Neural progenitor cell (in vitro differentiated cells): ENCODE data around the gene CTH. TPM values are rescaled to one million over a fixed set of nuclear protein-coding genes. Genes with fewer than 3 reads are reported as not detected.
"Not testable (repeated sequence)": the region's sequence is repeated elsewhere in the genome, so short reads cannot be mapped to it uniquely, and the experiment has no call there.

Source experiments
- DNase-seq: peaks from one replicate; pipeline ENCODE4 v3.0.0-alpha.2; 2016; ENCODE audit warnings: low spot score
- H2AFZ ChIP-seq: fragments of 200-600 bp; sonication (generic); replicated peaks from 2 replicates; pipeline ENCODE4 v1.6.1; 2016; ENCODE audit warnings: antibody characterized with exemption
- H3F3A ChIP-seq: fragments of 200-600 bp; sonication (generic); 2 replicates; pipeline ENCODE4 v1.6.1; 2016; ENCODE audit warnings: antibody characterized with exemption, low read depth
- H3K27ac ChIP-seq: fragments of 200-600 bp; sonication (generic); 2 replicates; pipeline ENCODE4 v1.5.1; 2016; ENCODE audit warnings: mild to moderate bottlenecking
- H3K27me3 ChIP-seq: fragments of 200-600 bp; sonication (generic); 2 replicates; pipeline ENCODE4 v1.6.1; 2016; ENCODE audit warnings: mild to moderate bottlenecking, moderate library complexity
- H3K36me3 ChIP-seq: fragments of 200-600 bp; sonication (generic); 2 replicates; pipeline ENCODE4 v1.5.1; 2016
- H3K4me1 ChIP-seq: fragments of 200-600 bp; sonication (generic); 2 replicates; pipeline ENCODE4 v1.6.1; 2016; ENCODE audit warnings: mixed run types
- H3K4me2 ChIP-seq: fragments of 200-600 bp; sonication (generic); 2 replicates; pipeline ENCODE4 v1.6.1; 2016
- H3K4me3 ChIP-seq: fragments of 200-600 bp; sonication (generic); 2 replicates; pipeline ENCODE4 v1.5.1; 2016
- H3K79me2 ChIP-seq: fragments of 200-600 bp; sonication (generic); 2 replicates; pipeline ENCODE4 v1.6.1; 2016; ENCODE audit warnings: low read depth
- H3K9ac ChIP-seq: fragments of 200-600 bp; sonication (generic); 2 replicates; pipeline ENCODE4 v1.6.1; 2016
- H3K9me3 ChIP-seq: fragments of 200-600 bp; sonication (generic); 2 replicates; pipeline ENCODE4 v1.5.1; 2016; ENCODE audit warnings: low read depth
- H4K20me1 ChIP-seq: fragments of 200-600 bp; sonication (generic); 2 replicates; pipeline ENCODE4 v1.6.1; 2016; ENCODE audit warnings: low read depth
- H3K27ac Mint-ChIP-seq: 3 replicates; pipeline ENCODE4 v1.8.0; 2021; ENCODE audit warnings: mixed read lengths
- H3K27me3 Mint-ChIP-seq: 2 replicates; pipeline ENCODE4 v1.8.0; 2022; ENCODE audit warnings: low read depth, mild to moderate bottlenecking, inconsistent platforms, moderate library complexity, mixed read lengths; ENCODE audit not compliant: insufficient read depth
- H3K36me3 Mint-ChIP-seq: 3 replicates; pipeline ENCODE4 v1.8.0; 2021; ENCODE audit warnings: mixed read lengths
- H3K4me1 Mint-ChIP-seq: 3 replicates; pipeline ENCODE4 v1.8.0; 2021; ENCODE audit warnings: mixed read lengths
- H3K4me3 Mint-ChIP-seq: 3 replicates; pipeline ENCODE4 v1.8.0; 2021; ENCODE audit warnings: mild to moderate bottlenecking, moderate library complexity, mixed read lengths
- H3K9me3 Mint-ChIP-seq: 3 replicates; pipeline ENCODE4 v1.8.0; 2020; ENCODE audit warnings: mixed read lengths
- EZH2 ChIP-seq: fragments of 200-600 bp; sonication (generic); IDR thresholded peaks from 2 replicates; pipeline ENCODE4 v1.6.1; 2017; ENCODE audit warnings: antibody characterized with exemption, mild to moderate bottlenecking, moderate library complexity
- EZH2phosphoT487 ChIP-seq: fragments of 200-600 bp; sonication (generic); IDR thresholded peaks from 2 replicates; pipeline ENCODE4 v1.6.1; 2017; ENCODE audit warnings: antibody characterized with exemption
- total RNA-seq: library from RNA; depleted of rRNA; stranded (reverse); fragments of >200 nt; gene quantifications from 2 replicates; pipeline ENCODE4 v1.2.3, GENCODE V29; 2015; ENCODE audit warnings: low replicate concordance
- TF ChIP-seq, protein P1 (sequence below): fragments of 200-600 bp; sonication (generic); IDR thresholded peaks from 2 replicates; pipeline ENCODE4 v1.5.1; 2017; ENCODE audit warnings: antibody characterized with exemption, mild to moderate bottlenecking

The CTH gene
- total RNA-seq = 16.0 and 18.6 TPM in 2 replicates

DNA sequence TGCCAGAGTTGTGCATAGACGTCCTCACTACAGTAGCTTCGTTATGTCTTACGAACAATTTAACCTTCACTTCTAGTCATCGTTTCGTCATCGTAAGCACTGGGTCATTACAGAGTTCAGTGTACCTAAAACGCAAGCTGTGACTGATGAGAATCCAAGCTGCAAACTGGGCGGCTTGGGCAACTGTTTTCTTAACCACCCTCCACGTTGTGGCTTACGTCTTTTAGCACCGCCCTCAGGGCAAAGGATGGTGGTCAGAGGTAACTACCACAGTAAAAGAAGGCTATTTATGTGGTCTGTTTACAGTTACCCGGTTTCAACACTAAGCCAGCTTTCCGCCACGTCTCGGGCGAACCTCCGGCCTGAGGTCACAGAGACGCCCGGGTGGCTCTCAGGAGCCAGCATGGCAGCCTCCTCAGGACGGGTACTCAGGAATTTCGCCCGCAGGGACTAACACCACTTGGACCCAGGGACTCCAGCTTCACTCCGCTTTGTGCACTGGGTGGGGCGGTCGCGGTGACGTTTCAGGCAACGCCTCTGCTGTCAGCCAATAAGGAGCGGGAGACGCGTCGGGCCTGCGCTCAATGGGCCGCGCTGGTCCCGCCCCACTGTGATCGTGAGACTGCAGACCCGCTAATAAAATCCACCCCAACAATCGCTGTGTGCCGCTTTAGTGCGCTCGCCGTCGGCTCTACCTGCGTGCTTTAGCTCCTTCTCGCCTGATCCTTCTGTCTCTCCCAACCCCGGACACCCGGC is at the start of gene CTH:
Gene CTH (plus strand): TSS at position 665 of the 756 bp plus-strand sequence. CDS start 148 bp downstream, outside the sequence.
- Histone ChIP-seq H3K9ac (peak within 1 kb of the TSS; percentile 67), H3K79me2 (peaks cover 34% of the 10 kb centered on the region), H3K9me3 (no peaks in the 10 kb centered on the region), H3K4me2 (peak within 1 kb of the TSS; percentile 87), H3K27me3 (no peaks in the 10 kb centered on the region), H3F3A (peaks cover 25% of the 10 kb centered on the region), H3K36me3 (no peaks in the 10 kb centered on the region), H2AFZ (peak within 1 kb of the TSS; percentile 87), H3K27ac (peak within 1 kb of the TSS; percentile 97), H3K4me3 (peak within 1 kb of the TSS; percentile 70), H4K20me1 (no peaks in the 10 kb centered on the region), H3K4me1 (peaks cover 11% of the 10 kb centered on the region)
- peak; percentile 98 for DNase-seq
- TF ChIP-seq EZH2phosphoT487 (no peak), EZH2 (peak; percentile 29)
- H3K27ac Mint-ChIP-seq = peak within 1 kb of the TSS; percentile 92
- no peaks in the 10 kb centered on the region for H3K27me3 Mint-ChIP-seq
- peaks cover 12% of the 10 kb centered on the region for H3K4me1 Mint-ChIP-seq
- no peaks in the 10 kb centered on the region for H3K36me3 Mint-ChIP-seq
- H3K9me3 Mint-ChIP-seq = no peaks in the 10 kb centered on the region
- H3K4me3 Mint-ChIP-seq = peak within 1 kb of the TSS; percentile 95

DNA sequence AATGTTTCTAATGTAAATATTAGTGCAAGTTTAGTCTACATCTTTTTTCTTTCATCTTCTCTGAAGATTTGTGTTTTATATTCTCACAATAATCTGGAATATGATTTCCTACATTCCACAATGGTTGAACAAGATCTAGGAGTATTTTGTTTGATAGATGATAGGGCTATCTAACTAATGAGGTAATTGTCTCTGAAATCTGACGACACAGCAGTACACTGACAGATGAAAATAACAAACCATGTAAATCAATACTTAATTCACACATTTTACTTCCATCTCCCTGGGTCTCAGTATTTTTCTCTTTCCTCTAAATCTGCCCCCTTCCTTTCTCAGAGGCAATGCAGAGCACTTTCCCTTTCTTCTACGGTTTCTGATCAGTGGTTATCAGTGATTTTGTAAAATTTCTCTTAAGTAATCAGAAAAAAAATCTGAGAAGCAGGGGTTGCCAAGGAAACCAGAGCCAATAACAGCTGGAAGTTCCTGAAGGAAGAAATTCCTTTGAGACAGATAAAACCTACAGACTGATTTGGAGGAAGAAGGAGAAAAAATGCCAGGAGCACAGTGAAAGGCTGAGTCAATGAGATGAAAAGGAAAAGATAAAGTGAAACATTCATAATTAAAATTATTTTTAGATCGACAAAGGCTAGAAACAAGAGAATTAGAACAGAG is 49.2 kb upstream of the CTH start:
- Histone ChIP-seq H3K9me3 (no peaks in the 10 kb centered on the region), H3K4me2 (no peak overlapping the region), H3K4me3 (no peak overlapping the region), H3K36me3 (no peaks in the 10 kb centered on the region), H3F3A (peaks cover 7% of the 10 kb centered on the region), H3K4me1 (no peaks in the 10 kb centered on the region), H2AFZ (no peak overlapping the region), H3K79me2 (no peaks in the 10 kb centered on the region), H3K27ac (no peak overlapping the region), H3K27me3 (no peaks in the 10 kb centered on the region), H4K20me1 (no peaks in the 10 kb centered on the region), H3K9ac (no peak overlapping the region)
- TF ChIP-seq, protein P1, sequence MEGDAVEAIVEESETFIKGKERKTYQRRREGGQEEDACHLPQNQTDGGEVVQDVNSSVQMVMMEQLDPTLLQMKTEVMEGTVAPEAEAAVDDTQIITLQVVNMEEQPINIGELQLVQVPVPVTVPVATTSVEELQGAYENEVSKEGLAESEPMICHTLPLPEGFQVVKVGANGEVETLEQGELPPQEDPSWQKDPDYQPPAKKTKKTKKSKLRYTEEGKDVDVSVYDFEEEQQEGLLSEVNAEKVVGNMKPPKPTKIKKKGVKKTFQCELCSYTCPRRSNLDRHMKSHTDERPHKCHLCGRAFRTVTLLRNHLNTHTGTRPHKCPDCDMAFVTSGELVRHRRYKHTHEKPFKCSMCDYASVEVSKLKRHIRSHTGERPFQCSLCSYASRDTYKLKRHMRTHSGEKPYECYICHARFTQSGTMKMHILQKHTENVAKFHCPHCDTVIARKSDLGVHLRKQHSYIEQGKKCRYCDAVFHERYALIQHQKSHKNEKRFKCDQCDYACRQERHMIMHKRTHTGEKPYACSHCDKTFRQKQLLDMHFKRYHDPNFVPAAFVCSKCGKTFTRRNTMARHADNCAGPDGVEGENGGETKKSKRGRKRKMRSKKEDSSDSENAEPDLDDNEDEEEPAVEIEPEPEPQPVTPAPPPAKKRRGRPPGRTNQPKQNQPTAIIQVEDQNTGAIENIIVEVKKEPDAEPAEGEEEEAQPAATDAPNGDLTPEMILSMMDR = no peak
- no peak for TF ChIP-seq EZH2
- no peak for TF ChIP-seq EZH2phosphoT487
- peak overlapping the region; percentile 14 for H3K4me3 Mint-ChIP-seq
- H3K4me1 Mint-ChIP-seq = peaks cover 22% of the 10 kb centered on the region
- H3K36me3 Mint-ChIP-seq = peaks cover 7% of the 10 kb centered on the region
- H3K9me3 Mint-ChIP-seq = no peaks in the 10 kb centered on the region
- peak overlapping the region; percentile 91 for H3K27ac Mint-ChIP-seq
- DNase-seq = peak; percentile 10
- H3K27me3 Mint-ChIP-seq = no peaks in the 10 kb centered on the region

DNA sequence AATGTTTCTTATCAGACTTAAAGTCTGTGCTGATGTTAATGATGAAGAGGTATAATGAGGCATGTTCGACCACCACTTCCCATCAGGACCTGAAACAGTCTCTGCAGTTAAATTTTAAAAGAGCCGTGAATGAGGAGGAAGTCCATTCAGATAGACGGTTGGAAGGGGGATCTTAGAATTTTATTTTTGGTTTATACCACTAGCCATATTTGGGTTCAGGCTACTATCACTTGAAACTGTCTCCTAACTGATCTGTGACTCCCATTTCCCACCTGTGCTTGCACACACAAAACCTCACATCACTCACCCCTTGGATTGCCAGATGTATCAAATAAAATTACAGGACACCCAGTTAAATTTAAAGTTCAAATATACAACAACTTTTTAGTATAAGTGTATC is 46.6 kb upstream of the CTH start:
- no peak overlapping the region for H3K4me2 ChIP-seq
- H3K27me3 ChIP-seq = no peaks in the 10 kb centered on the region
- no peaks in the 10 kb centered on the region for H3K4me1 ChIP-seq
- no peak overlapping the region for H3K4me3 ChIP-seq
- H4K20me1 ChIP-seq = no peaks in the 10 kb centered on the region
- Mint-ChIP-seq H3K27ac (peak overlapping the region; percentile 64), H3K4me3 (no peak overlapping the region), H3K27me3 (no peaks in the 10 kb centered on the region), H3K4me1 (peaks cover 29% of the 10 kb centered on the region), H3K9me3 (peaks cover 4% of the 10 kb centered on the region), H3K36me3 (peaks cover 9% of the 10 kb centered on the region)
- no peak overlapping the region for H3K27ac ChIP-seq
- peaks cover 7% of the 10 kb centered on the region for H3F3A ChIP-seq
- H3K36me3 ChIP-seq = no peaks in the 10 kb centered on the region
- TF ChIP-seq EZH2 = no peak
- TF ChIP-seq EZH2phosphoT487 = no peak
- TF ChIP-seq, protein P1 = no peak
- H3K9me3 ChIP-seq = no peaks in the 10 kb centered on the region
- no peaks in the 10 kb centered on the region for H3K79me2 ChIP-seq
- H2AFZ ChIP-seq = no peak overlapping the region
- DNase-seq = no peak
- no peak overlapping the region for H3K9ac ChIP-seq

DNA sequence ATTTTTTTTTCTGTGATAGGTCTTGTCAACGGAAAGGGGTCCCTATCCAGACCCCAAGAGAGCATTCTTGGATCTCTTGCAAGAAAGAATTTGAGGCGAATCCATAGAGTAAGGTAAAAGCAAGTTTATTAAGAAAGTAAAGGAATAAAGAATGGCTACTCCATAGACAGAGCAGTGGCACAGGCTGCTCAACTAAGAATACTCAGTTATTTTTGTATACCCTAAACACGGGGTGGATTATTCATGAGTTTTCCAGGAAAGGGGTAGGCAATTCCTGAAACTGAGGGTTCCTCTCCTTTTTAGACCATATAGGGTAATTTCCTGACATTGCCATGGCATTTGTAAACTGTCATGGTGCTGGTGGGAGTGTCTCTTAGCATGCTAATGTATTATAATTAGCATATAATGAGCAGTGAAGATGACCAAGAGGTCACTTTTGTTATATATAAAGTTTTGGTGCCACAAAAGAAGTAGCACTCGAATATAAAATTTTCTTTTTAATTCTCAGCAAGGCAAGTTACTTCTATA is 44.6 kb upstream of the CTH start:
- H3K27me3 Mint-ChIP-seq, H3K9me3 ChIP-seq, H3K36me3 ChIP-seq, H3K4me3 Mint-ChIP-seq, H2AFZ ChIP-seq, H4K20me1 ChIP-seq, H3K36me3 Mint-ChIP-seq, H3K27ac ChIP-seq, DNase-seq, H3K4me3 ChIP-seq, H3K9me3 Mint-ChIP-seq, H3K9ac ChIP-seq, H3K79me2 ChIP-seq, H3K27ac Mint-ChIP-seq, H3K4me2 ChIP-seq, H3K27me3 ChIP-seq, H3K4me1 ChIP-seq, H3F3A ChIP-seq: not testable (repeated sequence)
- H3K4me1 Mint-ChIP-seq = peaks cover 25% of the 10 kb centered on the region

DNA sequence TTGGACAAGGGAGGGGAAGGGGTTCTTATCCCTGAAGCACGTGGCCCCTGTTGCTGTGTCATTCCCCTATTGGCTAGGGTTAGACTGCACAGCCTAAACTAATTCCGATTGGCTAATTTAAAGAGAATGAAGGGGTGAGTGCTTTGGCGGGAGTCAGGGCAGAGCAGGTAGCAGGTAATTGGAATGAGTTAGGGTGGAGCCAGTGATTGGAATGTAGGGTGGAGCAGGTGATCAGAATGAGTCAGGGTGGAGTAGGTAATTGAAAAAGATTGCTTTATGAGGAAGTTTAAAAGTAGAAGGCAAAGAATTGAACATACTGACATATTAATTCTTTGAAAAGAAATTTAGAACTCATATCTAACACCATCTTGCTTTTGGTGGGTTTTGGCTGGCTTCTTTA is 44.1 kb upstream of the CTH start:
- not testable (repeated sequence) for H3K79me2 ChIP-seq, H3K27ac ChIP-seq, H3K36me3 ChIP-seq, H3K9me3 Mint-ChIP-seq, H4K20me1 ChIP-seq, H3K4me2 ChIP-seq, DNase-seq, H3K27me3 Mint-ChIP-seq, H3K27ac Mint-ChIP-seq, H3K27me3 ChIP-seq, H3K36me3 Mint-ChIP-seq, H3K9me3 ChIP-seq, H3K4me1 ChIP-seq, H3K9ac ChIP-seq, H3K4me3 ChIP-seq, H3F3A ChIP-seq, H3K4me3 Mint-ChIP-seq, H2AFZ ChIP-seq
- H3K4me1 Mint-ChIP-seq = peaks cover 20% of the 10 kb centered on the region

DNA sequence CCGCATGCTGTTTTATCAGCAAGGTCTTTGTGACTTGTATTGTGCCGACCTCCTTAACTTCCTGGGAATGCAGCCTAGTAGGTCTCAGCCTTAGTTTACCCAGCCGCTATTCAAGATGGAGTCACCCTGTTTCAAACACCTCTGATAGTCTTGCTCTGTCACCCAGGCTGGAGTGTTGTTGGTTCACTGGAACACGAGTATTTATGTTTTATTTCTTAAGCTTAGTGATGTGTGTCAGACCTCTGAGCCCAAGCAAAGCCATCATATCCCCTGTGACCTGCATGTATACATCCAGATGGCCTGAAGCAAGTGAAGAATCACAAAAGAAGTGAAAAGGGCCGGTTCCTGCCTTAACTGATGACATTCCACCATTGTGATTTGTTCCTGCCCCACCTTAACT is 43.7 kb upstream of the CTH start:
- H3K27me3 ChIP-seq, H3K9me3 Mint-ChIP-seq, H3K9me3 ChIP-seq, DNase-seq, H3K4me3 Mint-ChIP-seq, H3K36me3 Mint-ChIP-seq, H3K79me2 ChIP-seq, H3K36me3 ChIP-seq, H3K27me3 Mint-ChIP-seq, H3K27ac ChIP-seq, H3K27ac Mint-ChIP-seq, H3K4me3 ChIP-seq, H3F3A ChIP-seq, H2AFZ ChIP-seq, H3K4me1 ChIP-seq, H3K9ac ChIP-seq, H3K4me2 ChIP-seq, H4K20me1 ChIP-seq: not testable (repeated sequence)
- H3K4me1 Mint-ChIP-seq = peaks cover 16% of the 10 kb centered on the region
